NT2/D1 (cell line): ENCODE results near the gene TMEM115.

Experiments
- YY1 ChIP-seq: IDR thresholded peaks from 2 replicates; pipeline ENCODE4 v1.6.1; 2011; ENCODE audit not compliant: insufficient read length, insufficient read depth
- ZNF274 ChIP-seq: IDR thresholded peaks from 2 replicates; pipeline ENCODE4 v1.6.1; 2011; ENCODE audit warnings: mild to moderate bottlenecking, low read depth, low read length

DNA sequence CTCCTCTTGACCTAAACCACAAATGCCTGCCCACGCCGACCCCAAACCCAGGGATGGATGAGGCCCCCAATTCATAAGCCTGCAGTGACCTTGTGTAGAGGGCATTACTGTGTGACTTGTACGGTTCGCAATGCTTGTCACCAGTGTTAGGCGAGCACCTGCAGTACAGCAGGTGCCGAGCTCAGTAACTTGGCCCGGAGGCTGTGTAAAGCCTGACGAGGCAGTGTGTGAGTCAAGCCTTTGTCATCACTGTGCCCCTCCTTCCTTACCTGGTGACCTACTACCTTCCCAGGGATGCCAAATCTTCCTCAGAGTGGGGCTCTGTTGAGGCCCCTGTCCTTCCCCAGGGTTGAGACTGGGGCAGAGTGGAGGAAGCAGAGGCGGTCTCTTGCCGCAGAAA is 37.2 kb upstream of the TMEM115 start:
- TF ChIP-seq YY1 (no peak), ZNF274 (no peak)
